ENCODE results near the gene UXT.
"Not testable (repeated sequence)": the region's sequence is repeated elsewhere in the genome, so short reads cannot be mapped to it uniquely, and the experiment has no call there.

- TF ChIP-seq POLR2A (IDR thresholded peaks at IDR 0.05; ENCODE audit: low read depth, low read length); EZH2 (IDR thresholded peaks at IDR 0.05; ENCODE audit: borderline replicate concordance, low read depth, low read length, severe bottlenecking): not testable (repeated sequence)
- TF ChIP-seq, protein P1, sequence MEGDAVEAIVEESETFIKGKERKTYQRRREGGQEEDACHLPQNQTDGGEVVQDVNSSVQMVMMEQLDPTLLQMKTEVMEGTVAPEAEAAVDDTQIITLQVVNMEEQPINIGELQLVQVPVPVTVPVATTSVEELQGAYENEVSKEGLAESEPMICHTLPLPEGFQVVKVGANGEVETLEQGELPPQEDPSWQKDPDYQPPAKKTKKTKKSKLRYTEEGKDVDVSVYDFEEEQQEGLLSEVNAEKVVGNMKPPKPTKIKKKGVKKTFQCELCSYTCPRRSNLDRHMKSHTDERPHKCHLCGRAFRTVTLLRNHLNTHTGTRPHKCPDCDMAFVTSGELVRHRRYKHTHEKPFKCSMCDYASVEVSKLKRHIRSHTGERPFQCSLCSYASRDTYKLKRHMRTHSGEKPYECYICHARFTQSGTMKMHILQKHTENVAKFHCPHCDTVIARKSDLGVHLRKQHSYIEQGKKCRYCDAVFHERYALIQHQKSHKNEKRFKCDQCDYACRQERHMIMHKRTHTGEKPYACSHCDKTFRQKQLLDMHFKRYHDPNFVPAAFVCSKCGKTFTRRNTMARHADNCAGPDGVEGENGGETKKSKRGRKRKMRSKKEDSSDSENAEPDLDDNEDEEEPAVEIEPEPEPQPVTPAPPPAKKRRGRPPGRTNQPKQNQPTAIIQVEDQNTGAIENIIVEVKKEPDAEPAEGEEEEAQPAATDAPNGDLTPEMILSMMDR (IDR thresholded peaks at IDR 0.05; ENCODE audit: extremely low read depth in 1 of 2, insufficient read depth in 1 of 2, low read depth in 1 of 2, low read length in 2 of 2): not testable (repeated sequence)
Measured at GRCh38 chrX:47675959-47676859, 17.2 kb upstream of the UXT start.

Measured in endothelial cell of umbilical vein (primary cell).